ENCODE results near the gene SCYGR1. TPM values are rescaled to one million over a fixed set of nuclear protein-coding genes. Genes with fewer than 3 reads are reported as not detected.

SCYGR1 gene
- total and polyA plus RNA-seq, 2 of the 13 experiments (the other 11 are each of a cell fraction or from before 2014, with no cell fraction given): not detected

GRCh38 chr2:227394401-227394800 is 6.7 kb upstream of the SCYGR1 start:
- BruUV-seq (replicated peaks): no TSS peak
- H3K4me1 ChIP-seq (ENCODE audit: insufficient read depth, low read length): peaks cover 16% of the 10 kb centered on the region
- CTCF ChIA-PET (ENCODE audit: low intra/inter-chr PET ratio, low total read pairs): no interaction called here
- intact Hi-C loops (cut with micrococcal nuclease; ENCODE audit: unreplicated experiment): no loop called here
- FAIRE-seq: no peak
- no peak for DNase-seq (ENCODE audit: low spot score)
- H3K79me2 ChIP-seq (ENCODE audit: insufficient read depth, low read length): no peaks in the 10 kb centered on the region
- H3K4me3 ChIP-seq (replicated peaks in 1 of 3; ENCODE audit: insufficient read depth in 1 of 3, low read depth in 2 of 3, low read length in 3 of 3): no peak overlapping the region
- POLR2A ChIA-PET: no interaction called here
- H3K36me3 ChIP-seq (replicated peaks in 1 of 2; ENCODE audit: control insufficient read depth in 1 of 2, insufficient read depth in 2 of 2, low read length in 2 of 2): no peaks in the 10 kb centered on the region
- H3K9ac ChIP-seq (ENCODE audit: insufficient read depth, low read depth, low read length): no peak overlapping the region
- no peak overlapping the region for H3K27ac ChIP-seq (ENCODE audit: extremely low read length, insufficient read depth, low read length)
- TF ChIP-seq DMTF1 (CRISPR knock-in tag; IDR thresholded peaks at IDR 0.05) (no peak), DDIT3 (CRISPR knock-in tag; IDR thresholded peaks at IDR 0.05) (no peak), TFDP2 (CRISPR knock-in tag; IDR thresholded peaks at IDR 0.05) (no peak), NBN (conservative IDR thresholded peaks at IDR 0.05) (no peak), ETV6 (CRISPR knock-in tag; conservative IDR thresholded peaks at IDR 0.05) (no peak), PATZ1 (CRISPR knock-in tag; IDR thresholded peaks at IDR 0.05) (no peak), ZNF616 (CRISPR knock-in tag; IDR thresholded peaks at IDR 0.05; ENCODE audit: low read depth) (no peak), ZNF687 (CRISPR knock-in tag; IDR thresholded peaks at IDR 0.05) (no peak)
- no peak overlapping the region for H2AFZ ChIP-seq (ENCODE audit: low read length)
- in situ Hi-C loops (cut with HindIII; ENCODE audit: extremely low pct_ligation_motif_present, low pct_unique_long_range_greater_than_20kb): no loop called here
- WGBS (ENCODE audit: low lambda C conversion rate): 38% methylated on average over 2 of the region's 2 CpGs
- H3K9me3 ChIP-seq (ENCODE audit: low read length): no peaks in the 10 kb centered on the region
- no peak for ATAC-seq
- H3K27me3 ChIP-seq (ENCODE audit: control insufficient read depth in 1 of 2, insufficient read depth in 2 of 2, low read length in 2 of 2): peaks cover 0 to 5% of the 10 kb centered on the region in 2 experiments; a peak in 2 of 5 replicates
- H4K20me1 ChIP-seq (ENCODE audit: insufficient read depth, low read length): no peaks in the 10 kb centered on the region
- no peak overlapping the region for H3K4me2 ChIP-seq (ENCODE audit: low read depth, low read length)

All from HepG2 (cell line).